Measurements from ENCODE around the gene TMEM82.

The TMEM82 gene

DNA sequence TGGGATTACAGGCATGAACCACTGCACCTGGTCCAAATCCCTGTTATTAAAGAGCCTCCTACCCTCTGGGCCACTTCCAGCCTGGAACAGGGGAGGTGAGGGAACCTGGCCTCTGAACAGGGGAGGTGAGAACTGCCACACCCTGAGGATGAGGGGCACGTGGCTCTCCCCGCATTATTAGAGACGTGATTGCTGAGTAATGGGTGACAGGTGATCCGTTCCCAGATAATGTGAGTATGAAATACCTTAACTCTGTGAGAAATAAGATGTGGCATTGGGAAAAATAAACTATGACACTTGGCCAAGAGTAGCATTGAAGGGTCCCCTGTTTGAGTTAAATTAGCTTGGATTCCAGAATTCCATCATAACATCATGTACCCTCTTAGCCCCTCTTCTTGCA is 19.9 kb upstream of the TMEM82 start:
- no peak for DNase-seq

DNA sequence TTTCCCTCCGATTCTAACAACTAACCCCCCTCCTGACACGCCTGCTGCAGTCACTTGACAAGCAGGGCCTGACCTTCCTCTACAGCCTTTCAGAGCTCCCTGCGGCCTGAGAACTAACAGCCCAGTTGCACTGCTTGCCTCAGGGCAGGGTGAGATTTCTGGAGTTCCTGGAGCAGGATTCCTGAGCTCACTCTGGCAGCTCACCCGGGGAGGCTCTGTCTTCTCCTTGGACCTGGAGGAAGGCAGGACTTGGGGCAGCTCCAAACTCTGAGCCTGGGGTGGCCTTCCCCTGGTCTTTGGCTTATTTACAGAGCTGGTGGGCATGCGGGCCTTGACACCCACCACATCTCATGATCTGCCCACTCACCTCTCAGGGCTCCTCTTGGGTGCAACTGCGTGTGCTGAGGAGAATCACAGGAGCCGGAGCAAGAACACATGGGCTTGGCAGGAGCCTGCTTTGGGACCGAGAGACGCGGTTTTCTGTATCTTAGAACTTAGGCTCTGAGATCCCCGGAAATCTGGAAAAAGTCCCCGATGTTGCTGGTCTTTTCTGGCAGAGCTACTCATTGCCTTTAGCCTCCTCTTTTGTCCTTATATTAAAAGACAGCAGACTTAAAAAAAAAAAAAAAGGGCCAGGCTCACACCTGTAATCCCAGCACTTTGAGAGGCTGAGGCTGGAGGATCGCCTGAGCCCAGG is 19.3 kb upstream of the TMEM82 start:
- no peak for DNase-seq

DNA sequence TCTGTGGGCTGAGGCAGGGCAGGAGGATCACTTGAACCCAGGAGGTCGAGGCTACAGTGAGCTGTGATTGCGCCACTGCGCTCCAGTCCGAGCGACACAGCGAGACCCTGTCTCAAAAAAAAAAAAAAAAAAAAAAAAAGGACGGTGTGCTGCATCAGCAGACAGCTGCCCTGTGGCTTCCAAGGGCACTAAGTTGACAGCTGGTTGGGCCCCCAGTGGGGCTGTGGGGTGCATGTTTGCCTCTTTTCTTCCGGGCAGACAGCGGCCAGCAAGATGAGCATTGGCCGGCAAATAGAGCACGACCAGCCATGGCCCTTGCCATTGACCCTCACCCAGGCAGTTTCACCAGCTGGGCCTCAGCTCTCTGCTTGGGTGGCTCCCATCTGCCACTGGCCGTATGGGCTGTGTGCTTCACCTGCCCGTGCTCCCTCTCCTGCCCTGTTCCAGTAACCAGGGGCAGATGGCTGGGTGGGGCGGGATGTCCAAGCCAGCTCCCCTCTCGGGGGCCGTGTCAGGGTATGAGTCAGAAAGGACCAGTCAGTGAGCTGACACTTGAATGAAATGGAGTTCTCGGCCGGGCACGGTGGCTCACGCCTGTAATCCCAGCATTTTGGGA is 18.6 kb upstream of the TMEM82 start:
- no peak for DNase-seq

DNA sequence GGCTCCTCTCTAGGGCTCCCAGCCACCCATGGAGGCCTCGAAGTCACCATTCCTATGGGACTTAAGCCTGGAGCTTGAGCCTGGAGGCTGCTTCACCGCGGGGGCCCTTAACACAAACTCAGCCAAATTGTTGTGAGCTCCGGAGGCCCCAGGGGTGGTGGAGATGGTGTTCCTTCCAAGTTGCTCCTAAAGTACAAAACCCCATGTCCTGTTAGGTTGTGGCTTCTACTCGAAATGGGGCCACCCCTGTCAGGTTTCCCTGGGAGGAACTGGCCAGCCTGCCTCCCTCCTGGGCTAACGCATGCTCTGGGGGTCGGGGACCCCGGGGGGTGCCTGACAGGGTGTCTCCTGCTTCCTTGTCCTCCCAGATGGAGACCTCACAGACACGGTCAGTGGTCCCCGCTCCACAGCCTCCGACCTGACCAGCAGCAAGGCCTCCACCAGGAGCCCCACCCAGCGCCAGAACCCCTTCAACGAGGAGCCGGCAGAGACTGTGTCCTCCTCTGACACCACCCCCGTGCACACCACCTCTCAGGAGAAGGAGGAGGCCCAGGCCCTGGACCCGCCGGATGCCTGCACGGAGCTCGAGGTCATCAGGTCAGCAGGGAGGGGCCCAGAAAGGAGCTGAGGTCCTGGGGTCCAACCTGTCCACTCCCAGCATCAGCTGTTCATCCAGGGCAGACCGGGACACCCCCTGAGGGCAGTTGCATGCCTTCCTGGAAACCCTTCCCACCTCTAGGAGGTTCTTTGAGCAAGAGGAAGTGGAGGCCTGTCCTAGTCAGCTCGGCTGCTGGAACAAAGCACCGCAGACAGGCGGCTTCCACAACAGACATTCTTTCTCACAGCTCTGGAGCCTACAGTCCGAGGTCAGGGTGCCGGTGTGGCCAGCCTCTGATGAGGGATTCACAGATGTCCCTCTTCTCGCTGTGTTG is 17.1 kb upstream of the TMEM82 start:
- DNase-seq = no peak

DNA sequence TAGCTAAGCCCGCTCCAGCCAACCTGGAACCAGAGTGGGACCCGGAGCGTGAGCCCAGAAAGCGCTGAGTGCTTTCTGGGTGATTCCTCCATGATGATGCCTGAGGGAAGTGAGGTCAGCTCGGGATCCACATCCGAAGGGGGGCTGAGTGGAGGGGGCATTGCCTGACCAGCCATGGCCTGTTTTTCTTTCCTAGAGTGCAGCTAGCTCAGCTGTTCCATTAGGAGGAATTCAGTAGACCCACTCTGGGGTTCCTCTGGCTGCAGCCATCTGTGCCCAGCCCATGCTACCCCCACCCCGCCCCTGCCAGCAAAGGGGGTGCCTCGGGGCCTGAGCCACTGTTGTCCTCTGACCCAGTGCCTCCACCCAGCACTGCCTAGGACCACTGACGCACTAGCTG is 15.8 kb upstream of the TMEM82 start:
- DNase-seq = no peak

DNA sequence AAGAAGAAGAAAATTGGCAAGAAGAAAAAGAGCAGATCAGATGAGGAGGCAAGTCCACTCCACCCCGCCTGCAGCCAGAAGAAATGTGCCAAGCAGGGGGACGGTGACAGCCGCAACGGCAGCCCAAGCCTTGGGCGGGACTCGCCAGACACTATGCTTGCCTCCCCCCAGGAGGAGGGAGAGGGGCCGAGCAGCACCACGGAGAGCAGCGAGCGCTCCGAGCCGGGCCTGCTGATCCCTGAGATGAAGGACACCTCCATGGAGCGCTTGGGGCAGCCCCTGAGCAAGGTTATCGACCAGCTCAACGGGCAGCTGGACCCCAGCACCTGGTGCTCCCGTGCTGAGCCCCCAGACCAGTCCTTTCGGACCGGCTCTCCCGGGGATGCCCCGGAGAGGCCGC is 15.3 kb upstream of the TMEM82 start:
- DNase-seq = no peak

DNA sequence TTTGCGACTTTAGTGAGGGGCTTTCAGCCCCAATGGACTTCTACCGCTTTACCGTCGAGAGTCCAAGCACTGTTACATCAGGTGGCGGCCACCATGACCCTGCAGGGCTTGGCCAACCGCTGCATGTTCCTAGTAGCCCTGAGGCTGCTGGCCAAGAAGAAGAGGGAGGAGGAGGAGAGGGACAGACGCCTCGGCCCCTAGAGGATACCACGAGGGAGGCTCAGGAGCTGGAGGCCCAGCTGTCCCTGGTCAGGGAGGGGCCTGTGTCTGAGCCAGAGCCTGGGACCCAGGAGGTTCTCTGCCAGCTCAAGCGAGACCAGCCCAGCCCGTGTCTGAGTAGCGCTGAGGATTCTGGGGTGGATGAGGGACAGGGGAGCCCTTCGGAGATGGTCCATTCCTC is 14.9 kb upstream of the TMEM82 start:
- DNase-seq = no peak

DNA sequence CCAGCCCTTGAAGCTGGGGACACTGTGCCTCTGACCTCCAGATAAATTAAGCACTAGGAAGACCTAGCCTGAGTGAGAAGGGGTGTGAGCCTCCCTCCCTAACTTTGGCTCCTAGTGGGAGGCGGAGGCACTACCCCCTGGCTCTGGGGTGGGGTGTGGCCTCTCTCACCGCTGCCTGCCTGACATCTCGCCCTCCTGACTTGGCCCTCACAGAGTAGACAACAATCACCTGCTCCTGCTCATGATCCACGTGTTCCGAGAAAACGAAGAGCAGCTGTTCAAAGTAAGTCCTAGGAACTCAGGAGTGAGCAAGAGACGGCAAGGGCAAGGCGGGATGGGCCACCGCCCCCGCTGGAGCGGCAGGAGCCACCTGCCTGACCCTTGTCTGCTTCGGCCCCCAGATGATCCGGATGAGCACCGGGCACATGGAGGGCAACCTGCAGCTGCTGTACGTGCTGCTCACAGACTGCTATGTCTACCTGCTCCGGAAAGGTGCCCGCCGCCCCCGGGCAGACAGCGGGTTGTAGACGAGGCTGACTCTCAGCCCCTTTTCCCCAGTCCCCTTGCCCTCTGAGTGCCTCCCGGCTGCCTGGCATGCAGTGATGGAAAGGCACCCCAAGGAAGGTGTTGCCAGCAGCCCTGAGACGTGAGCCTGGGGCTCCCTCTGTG is 14.3 kb upstream of the TMEM82 start:
- no peak for DNase-seq

DNA sequence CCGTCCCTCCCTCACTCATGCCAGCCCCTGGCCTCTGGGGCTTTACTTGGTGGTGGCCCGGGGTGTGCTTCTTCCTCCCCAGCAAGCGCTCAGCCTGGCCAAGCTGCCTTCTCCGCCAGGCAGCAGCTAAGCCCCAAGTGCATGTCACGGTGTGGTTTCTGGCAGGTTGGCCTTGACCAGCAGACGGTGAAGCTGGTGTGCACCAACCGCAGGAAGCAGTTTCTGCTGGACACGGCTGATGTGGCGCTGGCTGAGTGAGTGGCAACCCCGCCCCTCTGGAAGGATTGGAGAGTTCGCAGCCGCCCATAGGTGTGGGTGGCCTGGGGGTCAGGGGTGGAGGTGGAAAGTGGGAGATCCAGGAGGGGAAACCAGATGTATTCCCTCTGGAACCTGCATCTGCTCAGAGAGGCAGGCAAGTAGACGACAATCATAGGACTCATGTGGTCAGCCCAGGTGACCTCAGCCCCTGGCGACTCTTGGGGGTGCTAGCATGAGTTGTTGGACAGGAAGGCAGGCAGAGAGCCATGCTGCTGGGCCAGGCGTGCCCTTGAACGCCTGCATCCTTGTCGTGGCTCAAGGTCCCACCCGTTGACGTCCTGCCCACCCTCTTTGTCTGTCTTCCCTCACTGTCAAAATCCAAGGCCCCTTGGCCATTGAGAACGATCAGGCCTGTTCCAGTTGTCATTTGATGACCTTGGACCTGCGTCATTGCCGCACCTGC is 13.2 kb upstream of the TMEM82 start:
- DNase-seq = no peak

DNA sequence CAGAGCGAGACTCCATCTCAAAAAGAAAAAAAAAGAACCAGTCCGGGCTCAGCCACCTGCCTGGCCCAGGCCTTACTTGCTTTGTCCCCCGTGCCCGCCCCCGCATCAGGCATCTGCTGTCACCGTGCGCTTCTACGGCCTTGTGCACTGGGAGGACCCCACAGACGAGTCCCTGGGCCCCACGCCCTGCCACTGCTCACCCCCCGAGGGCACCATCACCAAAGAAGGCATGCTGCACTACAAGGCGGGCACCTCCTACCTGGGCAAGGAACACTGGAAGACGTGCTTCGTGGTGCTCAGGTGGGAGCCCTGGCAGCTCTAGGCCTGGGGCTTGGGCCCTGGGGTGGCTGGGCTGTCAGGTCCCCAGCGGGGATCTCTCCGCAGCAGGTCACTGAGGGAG is 11.9 kb upstream of the TMEM82 start:
- no peak for DNase-seq

DNA sequence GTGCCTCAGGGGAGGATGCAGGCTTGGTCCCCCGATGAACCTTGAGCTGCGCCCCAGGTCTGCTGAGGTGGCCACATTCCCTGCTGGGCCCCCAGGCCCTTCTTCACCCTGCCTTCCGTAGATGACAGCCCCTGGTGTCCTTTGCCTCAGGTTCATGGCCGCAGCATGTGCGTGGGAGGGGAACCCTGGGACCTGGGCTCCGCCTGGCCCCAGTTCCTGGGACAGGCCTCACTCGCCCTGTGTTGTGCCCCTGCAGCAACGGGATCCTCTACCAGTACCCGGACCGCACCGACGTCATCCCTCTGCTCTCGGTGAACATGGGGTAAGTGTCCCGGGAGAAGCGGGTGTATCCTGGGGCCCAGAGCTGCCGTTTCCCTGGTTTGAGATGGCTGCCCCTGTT is 11.4 kb upstream of the TMEM82 start:
- DNase-seq = no peak

DNA sequence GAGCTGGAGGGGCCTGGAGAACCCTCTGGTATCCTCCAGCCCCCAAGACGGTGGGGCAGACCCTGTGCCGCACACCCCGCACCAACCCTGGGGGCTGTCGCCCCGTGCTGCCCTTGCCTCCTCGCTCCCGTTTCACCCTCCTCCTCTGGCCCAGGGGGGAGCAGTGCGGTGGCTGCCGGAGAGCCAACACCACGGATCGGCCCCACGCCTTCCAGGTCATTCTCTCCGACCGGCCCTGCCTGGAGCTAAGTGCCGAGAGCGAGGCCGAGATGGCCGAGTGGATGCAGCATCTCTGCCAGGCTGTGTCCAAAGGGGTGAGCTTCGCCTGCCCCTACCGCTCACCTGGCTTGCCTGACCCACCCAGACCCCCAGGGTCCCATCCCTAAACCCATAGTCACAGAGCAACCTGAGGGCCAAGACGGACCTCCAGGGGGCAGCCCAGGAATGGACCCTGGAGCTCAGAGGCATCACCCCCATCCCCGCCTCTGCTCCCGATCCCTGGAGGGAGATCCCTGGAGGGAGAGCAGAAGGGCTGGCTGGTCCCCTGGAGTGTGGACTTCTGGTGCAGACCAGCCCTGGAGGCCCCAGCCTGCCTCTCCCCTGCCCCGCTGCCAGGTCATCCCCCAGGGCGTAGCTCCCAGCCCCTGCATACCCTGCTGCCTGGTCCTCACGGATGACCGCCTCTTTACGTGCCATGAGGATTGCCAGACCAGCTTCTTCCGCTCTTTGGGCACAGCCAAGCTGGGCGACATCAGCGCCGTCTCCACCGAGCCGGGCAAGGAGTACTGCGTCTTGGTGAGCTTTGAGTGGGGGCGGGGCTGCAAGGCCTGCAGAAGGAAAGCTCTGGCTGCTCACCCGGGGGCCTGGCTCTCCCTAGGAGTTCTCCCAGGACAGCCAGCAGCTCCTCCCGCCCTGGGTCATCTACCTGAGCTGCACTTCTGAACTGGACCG is 10.3 kb upstream of the TMEM82 start:
- DNase-seq = no peak

DNA sequence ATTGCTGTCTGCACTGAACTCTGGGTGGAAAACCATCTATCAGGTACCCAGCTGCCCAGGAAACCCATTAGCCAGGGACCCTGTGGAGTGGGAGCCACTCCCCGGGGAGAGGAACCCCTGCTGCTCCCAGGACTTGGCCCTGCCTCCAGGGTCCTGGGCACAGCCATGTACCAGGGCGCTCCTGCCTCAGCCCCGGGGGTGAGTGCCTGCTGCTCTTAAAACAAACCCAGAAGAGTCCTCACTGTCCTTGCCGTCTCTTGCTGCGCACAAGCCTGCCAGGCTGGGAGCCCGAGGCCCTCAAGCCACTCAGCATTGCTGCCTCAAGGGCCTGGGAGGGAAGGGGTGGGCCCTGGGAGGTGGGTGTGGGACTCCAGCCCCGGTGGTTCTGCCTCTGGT is 9.6 kb upstream of the TMEM82 start:
- peak in 2 of 3 experiments; percentile 55 to 73 for DNase-seq

DNA sequence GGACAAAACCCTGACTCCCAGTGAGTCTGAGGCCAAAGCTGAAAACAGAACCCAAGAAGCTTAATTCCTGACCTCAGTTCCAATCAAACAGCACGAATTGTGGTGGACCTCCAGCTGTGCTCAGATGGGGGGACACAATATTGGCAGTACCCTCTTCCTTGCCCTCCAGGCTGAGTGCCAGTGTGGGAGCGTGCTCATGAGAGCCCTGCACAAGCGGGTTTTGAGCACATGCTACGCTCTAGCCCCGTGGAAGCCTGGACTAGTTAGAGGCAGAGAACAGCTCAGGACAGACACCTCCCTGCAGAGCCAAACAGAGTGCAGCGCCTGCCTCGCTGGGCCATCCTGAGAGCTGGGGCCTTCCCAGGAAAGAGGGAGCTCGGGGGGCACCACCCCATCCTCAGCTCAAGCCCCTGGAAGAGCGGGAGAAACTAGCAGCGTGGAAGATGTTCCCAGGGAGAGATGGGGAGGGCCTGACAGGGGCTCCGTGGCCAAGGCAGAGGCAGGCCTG is 9.0 kb upstream of the TMEM82 start:
- DNase-seq = peak in 1 of 3 experiments; percentile 4

DNA sequence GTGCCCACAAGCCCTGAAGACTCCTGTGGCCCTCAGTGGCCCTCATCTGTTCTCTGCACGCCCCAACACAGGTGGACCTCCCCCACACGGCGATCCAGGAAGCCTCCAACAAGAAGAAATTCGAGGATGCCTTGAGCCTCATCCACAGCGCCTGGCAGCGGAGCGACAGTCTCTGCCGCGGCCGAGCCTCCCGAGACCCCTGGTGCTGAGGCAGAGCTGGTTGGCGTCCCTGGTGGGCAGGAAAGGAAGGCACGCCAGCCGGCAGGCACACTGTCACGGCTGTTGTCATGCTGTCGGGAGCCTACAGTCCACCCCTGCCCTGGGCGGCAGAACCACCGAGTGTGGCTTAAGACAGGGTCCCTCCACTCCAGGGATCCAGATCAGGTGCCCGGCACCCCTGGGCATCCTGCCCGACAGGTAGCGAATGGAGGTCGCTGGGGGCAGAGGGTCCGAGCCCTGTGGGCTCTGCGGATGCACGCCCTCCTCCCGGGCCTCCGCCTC is 8.5 kb upstream of the TMEM82 start:
- no peak for DNase-seq

DNA sequence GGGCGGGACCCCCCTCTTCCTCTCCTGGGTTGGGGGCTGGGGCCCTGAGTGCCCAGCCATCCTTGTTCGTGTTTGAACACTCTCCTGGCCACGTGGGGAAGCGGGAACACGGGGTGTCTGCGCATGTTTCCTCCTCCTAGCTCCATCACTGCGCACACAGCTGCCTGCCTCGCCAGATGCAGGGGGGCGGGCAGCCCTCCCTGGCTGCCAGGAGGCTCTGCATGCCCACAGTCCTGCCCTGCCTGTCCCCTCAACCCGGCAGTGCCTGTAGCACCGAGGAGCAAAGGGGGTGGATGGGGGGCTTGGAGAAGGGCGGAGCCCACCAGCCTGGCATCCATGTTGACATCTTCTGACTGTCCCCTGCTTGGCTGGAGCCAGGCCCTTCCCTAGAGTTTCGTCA is 8.0 kb upstream of the TMEM82 start:
- peak in 1 of 3 experiments; percentile 10 for DNase-seq

DNA sequence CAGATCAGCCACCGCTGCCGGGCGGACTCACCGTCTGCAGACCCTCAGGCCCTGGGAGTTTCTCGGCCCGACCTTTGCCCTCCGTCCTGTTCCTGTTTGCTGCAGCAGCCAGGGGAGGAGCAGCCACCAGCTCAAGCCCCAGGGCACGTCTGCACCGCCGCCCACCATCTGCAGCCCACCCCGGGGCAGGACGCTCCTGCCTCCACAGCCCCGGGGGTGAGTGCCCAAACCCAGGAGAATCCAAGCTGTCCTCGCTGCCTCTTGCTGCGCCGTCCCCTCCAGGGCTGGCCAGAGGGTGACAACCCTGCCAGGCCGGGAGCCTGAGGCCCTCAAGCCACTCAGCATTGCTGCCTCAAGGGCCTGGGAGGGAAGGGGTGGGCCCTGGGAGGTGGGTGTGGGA is 7.4 kb upstream of the TMEM82 start:
- no peak for DNase-seq

DNA sequence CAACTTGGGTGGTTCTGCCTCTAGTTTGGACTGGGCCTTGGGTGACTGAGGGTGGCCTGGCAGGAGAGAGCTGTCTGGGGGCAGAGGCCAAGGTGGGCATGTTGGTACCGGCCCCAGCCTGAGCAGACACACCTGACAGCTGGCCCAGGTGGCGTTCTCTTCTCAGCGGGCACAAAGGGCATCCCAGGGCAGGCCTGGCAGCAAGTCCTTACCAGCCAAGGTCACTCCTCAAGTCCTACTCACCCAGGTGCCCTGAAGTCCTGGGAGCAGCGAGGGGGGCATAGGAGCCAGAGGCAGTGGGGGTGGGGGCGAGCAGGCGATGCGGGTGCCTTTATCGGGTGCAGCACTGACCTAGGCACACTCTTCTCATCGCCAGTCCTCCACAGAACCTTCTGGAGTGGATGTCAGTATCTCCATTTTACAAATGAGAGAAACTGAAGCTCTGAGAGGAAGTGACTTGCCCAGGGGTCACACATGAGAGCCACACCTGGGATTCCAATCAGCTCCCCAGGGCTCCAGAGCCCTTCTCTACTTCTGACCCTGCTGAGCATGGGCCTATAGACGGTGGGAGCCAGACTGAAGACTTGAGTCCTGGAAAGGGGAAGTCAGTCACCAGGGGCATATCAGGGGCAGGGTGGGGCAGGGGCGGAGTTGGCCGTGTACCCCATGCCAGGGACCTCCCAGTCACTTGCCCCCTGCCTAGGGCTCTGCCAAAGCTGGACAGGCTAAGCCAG is 6.8 kb upstream of the TMEM82 start:
- no peak for DNase-seq

DNA sequence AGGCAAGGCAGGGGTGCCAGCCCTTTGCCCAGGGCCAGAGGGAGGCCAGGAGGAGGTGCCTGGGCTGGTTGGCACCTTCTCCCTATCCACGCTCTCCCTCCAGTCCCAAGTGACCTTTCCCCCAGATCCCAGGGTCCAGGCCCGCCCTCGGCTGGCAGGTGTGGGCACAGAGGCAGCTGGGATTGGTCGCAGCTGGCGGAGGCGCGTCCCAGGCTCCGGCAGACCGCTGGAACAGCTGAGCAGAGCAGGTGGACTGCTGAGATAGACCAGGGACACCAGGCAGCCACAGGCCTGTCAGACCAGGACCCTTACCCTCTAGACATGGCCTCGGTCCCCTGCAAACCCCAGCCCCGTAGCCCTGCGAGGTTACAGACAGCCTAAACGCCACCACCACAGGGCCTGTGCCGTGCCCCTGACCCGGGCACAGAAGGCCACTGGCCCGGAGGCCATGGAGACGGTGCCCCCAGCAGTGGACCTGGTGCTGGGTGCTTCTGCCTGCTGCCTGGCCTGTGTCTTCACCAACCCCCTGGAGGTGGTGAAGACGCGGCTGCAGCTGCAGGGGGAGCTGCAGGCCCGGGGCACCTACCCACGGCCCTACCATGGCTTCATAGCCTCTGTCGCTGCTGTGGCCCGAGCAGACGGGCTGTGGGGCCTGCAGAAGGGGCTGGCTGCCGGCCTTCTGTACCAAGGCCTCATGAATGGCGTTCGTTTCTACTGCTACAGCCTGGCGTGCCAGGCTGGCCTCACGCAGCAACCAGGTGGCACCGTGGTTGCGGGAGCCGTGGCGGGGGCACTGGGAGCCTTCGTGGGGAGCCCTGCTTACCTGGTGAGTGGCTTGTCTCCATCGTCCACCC is 6.0 kb upstream of the TMEM82 start, which contains the start of gene SLC25A34:
Gene SLC25A34, plus strand, starts transcription at position 221 of the 854 bp plus-strand sequence. Its CDS starts 228 bp downstream, at position 449.
- peak; percentile 56 to 88 (median 71) for DNase-seq

Data from NCI-H1417 (cell line).